SIG-M5 treated with dmso at 0.1 percent for 504 hours (cell line): ENCODE results near the gene NFKBIL1.

Source experiments
- DNase-seq: peaks from one replicate; lab custom pipeline; 2025; ENCODE audit not compliant: unreplicated experiment; lab: John Stamatoyannopoulos, UW

NFKBIL1 gene

DNA sequence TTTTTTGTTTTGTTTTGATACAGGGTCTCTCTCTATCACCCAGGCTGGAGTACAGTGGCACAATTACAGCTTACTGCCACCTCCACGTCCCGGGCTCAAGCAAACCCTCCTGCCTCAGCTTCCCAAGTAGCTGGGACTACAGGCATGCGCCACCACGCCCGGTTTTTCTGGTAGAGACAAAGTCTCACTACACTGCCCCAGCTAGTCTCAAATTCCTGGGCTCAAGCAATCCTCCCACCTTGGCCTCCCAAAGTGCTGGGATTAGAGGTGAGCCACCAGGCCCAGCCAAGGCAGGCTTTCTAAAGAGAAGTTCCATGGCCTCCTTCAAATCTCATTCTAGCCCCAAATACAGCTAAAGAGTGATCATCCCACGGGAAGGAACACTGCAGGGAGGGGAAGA is 13.4 kb upstream of the NFKBIL1 start:
- no peak for DNase-seq

- DNase-seq = no peak
These were observed 12.8 kb upstream of the NFKBIL1 start for GRCh38 chr6:31534521-31535040.

GRCh38 chr6:31535538-31536324 is 11.7 kb upstream of the NFKBIL1 start:
- DNase-seq = no peak

- no peak for DNase-seq
These were observed 8.5 kb upstream of the NFKBIL1 start for GRCh38 chr6:31538805-31539400.

GRCh38 chr6:31540640-31541039 is 6.8 kb upstream of the NFKBIL1 start:
- no peak for DNase-seq

- DNase-seq = peak; percentile 77
These were observed 6.2 kb upstream of the NFKBIL1 start for GRCh38 chr6:31541059-31541657.

DNA sequence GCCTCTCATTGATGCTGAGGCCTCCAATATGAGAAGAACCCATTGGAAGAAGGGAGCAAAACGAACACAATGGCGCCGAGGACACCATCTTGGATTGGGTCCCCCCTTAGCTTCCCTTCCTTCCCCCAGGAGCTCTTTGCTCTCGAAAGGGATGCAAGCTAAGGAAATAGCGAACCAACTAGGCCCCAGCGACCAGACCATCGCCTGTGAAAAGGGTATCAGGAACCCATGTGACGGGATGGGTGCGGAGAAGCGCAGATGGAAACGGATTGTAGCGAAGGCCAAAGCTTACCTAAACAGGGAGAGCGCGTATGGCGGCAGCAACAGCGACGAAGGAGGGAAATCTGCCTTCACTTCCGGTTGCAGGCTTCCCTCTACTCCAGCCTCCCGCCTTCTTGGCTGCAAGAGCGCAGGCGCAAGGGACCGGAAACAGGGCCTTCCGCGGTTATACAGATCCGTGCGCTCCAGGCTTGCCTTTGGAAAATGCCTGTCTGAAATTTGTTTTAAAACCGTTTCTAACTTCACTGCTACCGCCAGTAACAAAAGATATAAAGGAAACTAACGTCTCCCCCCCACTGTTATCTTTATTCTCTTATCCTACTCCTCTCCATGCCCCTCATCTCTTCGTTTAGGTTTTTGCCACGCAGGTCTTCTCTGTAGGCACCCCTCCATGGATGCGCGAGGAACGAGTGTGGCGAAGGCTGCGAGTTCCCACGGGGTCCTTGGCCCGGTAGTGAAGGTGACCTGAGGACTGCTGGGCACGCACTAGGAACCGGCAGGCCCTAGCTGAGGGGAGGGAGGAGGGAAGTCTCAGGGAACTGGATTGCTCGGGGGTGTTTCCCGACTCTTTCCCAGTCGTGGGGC is 5.5 kb upstream of the NFKBIL1 start, which contains the start of gene DDX39B:
Gene DDX39B, minus strand, starts transcription at position 346 of the 864 bp plus-strand sequence. CDS start 1,471 bp downstream, outside the sequence.
- DNase-seq = peak; percentile 96

DNA sequence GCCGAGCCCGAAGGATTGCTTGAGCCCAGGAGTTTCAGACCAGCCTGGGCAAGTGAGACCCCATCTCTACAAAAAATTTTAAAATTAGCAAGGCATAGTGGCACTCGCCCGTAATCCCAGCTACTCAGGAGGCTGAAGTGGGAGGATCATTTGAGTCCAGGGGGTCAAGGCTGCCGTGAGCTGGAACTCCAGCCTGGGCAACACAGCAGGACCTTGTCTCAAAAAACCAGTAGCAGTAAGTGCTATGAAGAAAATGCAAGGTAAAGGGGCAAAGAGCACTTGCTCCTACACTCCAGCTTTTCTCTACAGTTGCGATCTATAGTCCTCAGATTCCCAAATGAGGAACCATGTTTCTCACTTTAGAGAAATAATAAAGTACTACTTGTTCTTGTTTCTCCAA is 3.8 kb upstream of the NFKBIL1 start:
- DNase-seq = no peak

DNA sequence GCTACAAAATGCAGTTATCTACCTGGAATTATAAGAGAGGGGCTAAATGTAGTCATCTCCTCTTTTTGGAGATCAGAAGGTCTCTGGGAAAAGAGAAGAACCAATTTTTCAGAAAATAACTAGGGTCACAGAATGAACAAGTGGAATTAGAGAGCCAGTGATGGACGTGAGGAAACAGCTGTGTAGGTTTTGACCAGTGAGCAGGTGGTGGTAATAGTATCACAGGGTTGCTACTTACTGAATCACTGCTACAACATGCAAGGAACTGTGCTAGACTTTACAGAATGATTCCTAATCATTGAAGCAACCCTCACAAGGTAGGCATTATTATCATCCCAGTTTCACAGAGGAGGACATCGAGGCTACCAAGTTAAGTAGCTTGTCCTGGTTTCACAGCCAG is 2.7 kb upstream of the NFKBIL1 start:
- no peak for DNase-seq

GRCh38 chr6:31545291-31545690 is 2.1 kb upstream of the NFKBIL1 start:
- no peak for DNase-seq

GRCh38 chr6:31546339-31546957 is 960 bp upstream of the NFKBIL1 start, which contains the start of gene ATP6V1G2:
ATP6V1G2 (minus strand) TSS chr6:31546608; CDS start chr6:31546559, 49 bp downstream.
- peak; percentile 93 for DNase-seq

- DNase-seq = no peak
These were observed 527 bp downstream of the NFKBIL1 start for GRCh38 chr6:31547727-31548543.

- no peak for DNase-seq
These were observed 1.1 kb downstream of the NFKBIL1 start for GRCh38 chr6:31548544-31548873.

- DNase-seq = peak; percentile 82
These were observed 4.0 kb downstream of the NFKBIL1 start for GRCh38 chr6:31551371-31551770.

- DNase-seq = no peak
These were observed 8.9 kb downstream of the NFKBIL1 start for GRCh38 chr6:31556307-31556706.

DNA sequence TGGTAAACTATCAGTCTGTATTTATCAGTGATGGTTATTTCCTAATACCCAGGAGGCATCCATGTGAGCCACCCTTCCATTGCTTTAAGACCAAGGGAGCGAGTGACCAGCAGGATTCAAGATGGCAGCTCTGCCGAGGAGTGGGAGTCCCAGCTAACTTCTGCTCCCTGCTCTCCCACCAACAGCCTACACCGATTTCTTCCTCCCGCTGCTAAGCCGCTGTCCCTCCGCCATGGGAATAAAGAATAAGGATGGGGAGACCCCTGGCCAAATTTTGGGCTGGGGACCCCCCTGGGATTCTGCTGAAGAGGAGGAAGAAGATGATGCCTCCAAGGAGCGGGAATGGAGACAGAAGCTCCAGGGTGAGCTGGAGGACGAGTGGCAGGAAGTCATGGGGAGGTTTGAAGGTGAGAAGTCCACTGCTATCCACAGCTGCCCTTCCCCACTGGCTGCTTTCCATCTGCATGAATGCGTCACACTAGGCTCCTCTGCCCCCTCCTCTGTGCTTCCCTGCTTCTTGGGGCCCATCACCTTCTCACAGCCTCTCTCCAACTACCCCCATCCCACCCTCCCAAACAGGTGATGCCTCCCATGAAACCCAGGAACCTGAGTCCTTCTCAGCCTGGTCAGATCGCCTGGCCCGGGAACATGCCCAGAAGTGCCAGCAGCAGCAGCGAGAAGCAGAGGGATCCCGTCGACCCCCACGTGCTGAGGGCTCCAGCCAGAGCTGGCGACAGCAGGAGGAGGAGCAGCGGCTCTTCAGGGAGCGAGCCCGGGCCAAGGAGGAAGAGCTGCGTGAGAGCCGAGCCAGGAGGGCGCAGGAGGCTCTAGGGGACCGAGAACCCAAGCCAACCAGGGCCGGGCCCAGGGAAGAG is 10.3 kb downstream of the NFKBIL1 start:
- DNase-seq = no peak

GRCh38 chr6:31558318-31558625 is 10.9 kb downstream of the NFKBIL1 start:
- no peak for DNase-seq

DNA sequence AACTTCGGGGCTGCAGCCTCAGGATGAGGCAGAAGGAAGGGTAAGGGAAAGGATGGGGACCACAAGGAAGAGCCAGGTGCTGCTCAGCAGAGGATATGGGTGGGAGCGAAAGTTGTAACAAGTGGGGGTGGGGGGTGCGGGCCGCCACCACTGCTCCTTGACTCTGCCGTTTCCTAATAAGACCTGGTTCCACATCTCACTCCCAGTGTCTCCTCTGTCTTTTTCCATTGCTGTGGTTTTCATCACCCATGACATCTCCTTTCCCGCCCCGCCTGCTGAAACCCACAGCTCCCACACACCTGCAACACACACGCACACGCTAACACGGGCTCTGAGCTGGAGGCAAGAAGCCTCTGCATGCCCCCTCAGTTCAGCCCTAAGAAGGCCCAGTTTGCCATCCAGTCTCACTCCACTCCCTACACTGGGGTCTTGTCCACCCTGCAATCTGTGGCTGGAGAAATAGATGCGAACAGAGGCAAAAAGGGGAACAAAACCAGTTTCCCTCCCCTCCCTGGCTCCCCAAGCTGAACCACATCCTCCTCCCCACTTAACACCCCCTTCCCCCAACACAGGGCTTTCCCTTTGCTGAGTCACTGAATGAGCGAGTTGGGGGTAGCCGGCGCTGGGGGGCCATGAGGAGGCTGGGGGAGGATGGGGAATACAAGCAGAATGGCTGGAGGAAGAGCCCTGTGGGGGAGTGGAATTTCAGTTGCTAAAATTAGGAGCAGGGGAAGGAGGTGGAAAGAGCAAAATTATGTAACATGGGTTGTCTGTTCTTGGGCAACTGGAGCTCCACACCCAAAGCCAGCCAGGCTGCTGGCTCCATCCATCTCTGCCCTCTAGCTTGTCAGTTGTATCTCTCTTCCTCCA is 11.5 kb downstream of the NFKBIL1 start:
- DNase-seq = peak; percentile 100
